ENCODE results near the gene MAP3K7. TPM values are rescaled to one million over a fixed set of nuclear protein-coding genes. Genes with fewer than 3 reads are reported as not detected.

The MAP3K7 gene
- 19.2 and 25.7 TPM in 2 replicates for total RNA-seq

GRCh38 chr6:90586836-90587638 lies at the start of gene MAP3K7:
MAP3K7 (minus strand) TSS chr6:90587072; CDS start chr6:90586883, 189 bp downstream.

